ENCODE data around the gene KRTAP1-3. TPM values are rescaled to one million over a fixed set of nuclear protein-coding genes. Genes with fewer than 3 reads are reported as not detected.

The KRTAP1-3 gene
- not detected in 2 replicates for total RNA-seq

GRCh38 chr17:41034346-41034935 is at the start of gene KRTAP1-3:
Gene KRTAP1-3, minus strand, starts transcription at chr17:41034874. Its CDS starts 53 bp downstream, at chr17:41034821.

GRCh38 chr17:41084100-41084856 is 49.6 kb upstream of the KRTAP1-3 start, which contains the start of gene KRTAP4-7:
Gene KRTAP4-7, plus strand, starts transcription at chr17:41084150. Its CDS starts 57 bp downstream, at chr17:41084207.

GRCh38 chr17:41065829-41066624 is 31.4 kb upstream of the KRTAP1-3 start, which contains the start of gene KRTAP2-4:
Gene KRTAP2-4, minus strand, starts transcription at chr17:41065879. Its CDS starts 34 bp downstream, at chr17:41065845.

GRCh38 chr17:41060052-41060604 is 25.5 kb upstream of the KRTAP1-3 start, which contains the start of gene KRTAP2-3:
Gene KRTAP2-3, minus strand, starts transcription at chr17:41060114. Its CDS starts 64 bp downstream, at chr17:41060050.

GRCh38 chr17:41055130-41055529 is 20.5 kb upstream of the KRTAP1-3 start, which contains the start of gene KRTAP2-2:
Gene KRTAP2-2, minus strand, starts transcription at chr17:41055230. Its CDS starts 19 bp downstream, at chr17:41055211.

GRCh38 chr17:41046735-41047465 is 12.2 kb upstream of the KRTAP1-3 start, which contains the start of gene KRTAP2-1:
Gene KRTAP2-1, minus strand, starts transcription at chr17:41047316. Its CDS starts 49 bp downstream, at chr17:41047267.

GRCh38 chr17:41040783-41041571 is 6.3 kb upstream of the KRTAP1-3 start, which contains the start of gene KRTAP1-1:
Gene KRTAP1-1, minus strand, starts transcription at chr17:41041450. Its CDS starts 53 bp downstream, at chr17:41041397.

GRCh38 chr17:41029633-41030245 is 4.9 kb downstream of the KRTAP1-3 start, which contains the start of gene KRTAP1-4:
Gene KRTAP1-4, minus strand, starts transcription at chr17:41030195. Its CDS starts 117 bp downstream, at chr17:41030078.

GRCh38 chr17:41026715-41027471 is 7.8 kb downstream of the KRTAP1-3 start, which contains the start of gene KRTAP1-5:
Gene KRTAP1-5, minus strand, starts transcription at chr17:41027208. Its CDS starts 53 bp downstream, at chr17:41027155.

GRCh38 chr17:41008811-41009210 is 25.9 kb downstream of the KRTAP1-3 start, which contains the start of gene KRTAP3-1:
Gene KRTAP3-1, minus strand, starts transcription at chr17:41009128. Its CDS starts 54 bp downstream, at chr17:41009074.

GRCh38 chr17:40999563-40999962 is 35.1 kb downstream of the KRTAP1-3 start, which contains the start of gene KRTAP3-2:
Gene KRTAP3-2, minus strand, starts transcription at chr17:40999906. Its CDS starts 53 bp downstream, at chr17:40999853.

GRCh38 chr17:40993839-40994238 is 40.8 kb downstream of the KRTAP1-3 start, which contains the start of gene KRTAP3-3:
Gene KRTAP3-3, minus strand, starts transcription at chr17:40994164. Its CDS starts 67 bp downstream, at chr17:40994097.

GRCh38 chr17:40984226-40984625 is 50.4 kb downstream of the KRTAP1-3 start, which contains the start of gene KRT40:
Gene KRT40, minus strand, starts transcription at chr17:40984326. Its CDS starts 53 bp downstream, at chr17:40984273.

Other genes with a start within 250 kb of the KRTAP1-3 start
- gene KRT28, start 234.9 kb downstream of the KRTAP1-3 start, total RNA-seq, result not detected in 2 replicates
- 2.3 and 2.9 TPM in 2 replicates for gene KRT10, start 212.3 kb downstream of the KRTAP1-3 start, total RNA-seq
- not detected in 2 replicates for gene KRT12, start 167.7 kb downstream of the KRTAP1-3 start, total RNA-seq
- gene KRT20, start 149.6 kb downstream of the KRTAP1-3 start, total RNA-seq, result not detected in 2 replicates
- 7.2 and 148 TPM in 2 replicates for gene KRT23, start 97.2 kb downstream of the KRTAP1-3 start, total RNA-seq
- not detected in 2 replicates for gene KRT39, start 67.9 kb downstream of the KRTAP1-3 start, total RNA-seq
- gene KRT40, start 50.5 kb downstream of the KRTAP1-3 start, total RNA-seq, result not detected in 2 replicates
- not detected in 2 replicates for gene KRTAP3-3, start 40.7 kb downstream of the KRTAP1-3 start, total RNA-seq
- gene KRTAP3-2, start 35.0 kb downstream of the KRTAP1-3 start, total RNA-seq, result not detected in 2 replicates
- gene KRTAP3-1, start 25.7 kb downstream of the KRTAP1-3 start, total RNA-seq, result not detected in 2 replicates
- 0.24 TPM in 1 of 2 replicates, not detected in the other for gene KRTAP1-5, start 7.7 kb downstream of the KRTAP1-3 start, total RNA-seq
- gene KRTAP1-4, start 4.7 kb downstream of the KRTAP1-3 start, total RNA-seq, result not detected in 2 replicates
- 0.24 TPM in 1 of 2 replicates, not detected in the other for gene KRTAP1-1, start 6.6 kb upstream of the KRTAP1-3 start, total RNA-seq
- gene KRTAP2-1, start 12.4 kb upstream of the KRTAP1-3 start, total RNA-seq, result not detected in 2 replicates
- gene KRTAP2-2, start 20.4 kb upstream of the KRTAP1-3 start, total RNA-seq, result not detected in 2 replicates
- 2.9 TPM in 1 of 2 replicates, not detected in the other for gene KRTAP2-3, start 25.2 kb upstream of the KRTAP1-3 start, total RNA-seq
- not detected in 2 replicates for gene KRTAP2-4, start 31.0 kb upstream of the KRTAP1-3 start, total RNA-seq
- gene KRTAP4-7, start 49.3 kb upstream of the KRTAP1-3 start, total RNA-seq, result not detected in 2 replicates
- gene KRTAP4-8, start 63.3 kb upstream of the KRTAP1-3 start, total RNA-seq, result not detected in 2 replicates
- not detected in 2 replicates for gene KRTAP4-16, start 67.3 kb upstream of the KRTAP1-3 start, total RNA-seq
- not detected in 2 replicates for gene KRTAP4-9, start 70.5 kb upstream of the KRTAP1-3 start, total RNA-seq
- gene KRTAP4-11, start 83.5 kb upstream of the KRTAP1-3 start, total RNA-seq, result not detected in 2 replicates
- not detected in 2 replicates for gene KRTAP4-12, start 89.3 kb upstream of the KRTAP1-3 start, total RNA-seq
- not detected in 2 replicates for gene KRTAP4-6, start 105.7 kb upstream of the KRTAP1-3 start, total RNA-seq
- not detected in 2 replicates for gene KRTAP4-5, start 115.0 kb upstream of the KRTAP1-3 start, total RNA-seq
- gene KRTAP4-4, start 125.9 kb upstream of the KRTAP1-3 start, total RNA-seq, result not detected in 2 replicates
- not detected in 2 replicates for gene KRTAP4-3, start 133.3 kb upstream of the KRTAP1-3 start, total RNA-seq
- gene KRTAP4-2, start 143.3 kb upstream of the KRTAP1-3 start, total RNA-seq, result not detected in 2 replicates
- gene KRTAP4-1, start 150.0 kb upstream of the KRTAP1-3 start, total RNA-seq, result not detected in 2 replicates
- gene KRTAP9-1, start 155.0 kb upstream of the KRTAP1-3 start, total RNA-seq, result not detected in 2 replicates
- not detected in 2 replicates for gene KRTAP9-2, start 191.8 kb upstream of the KRTAP1-3 start, total RNA-seq
- not detected in 2 replicates for gene KRTAP9-3, start 197.6 kb upstream of the KRTAP1-3 start, total RNA-seq
- not detected in 2 replicates for gene KRTAP9-8, start 203.1 kb upstream of the KRTAP1-3 start, total RNA-seq
- not detected in 2 replicates for gene KRTAP9-4, start 214.8 kb upstream of the KRTAP1-3 start, total RNA-seq
- not detected in 2 replicates for gene KRTAP9-9, start 220.5 kb upstream of the KRTAP1-3 start, total RNA-seq
- not detected in 2 replicates for gene KRTAP9-6, start 230.5 kb upstream of the KRTAP1-3 start, total RNA-seq
- not detected in 2 replicates for gene KRTAP9-7, start 240.8 kb upstream of the KRTAP1-3 start, total RNA-seq